ENCODE measurements around the gene DTX1. TPM values are rescaled to one million over a fixed set of nuclear protein-coding genes. Genes with fewer than 3 reads are reported as not detected.

DTX1 gene
- total and polyA plus RNA-seq, 2 of the 13 experiments (the other 11 are each of a cell fraction or from before 2014, with no cell fraction given), result not detected

DNA sequence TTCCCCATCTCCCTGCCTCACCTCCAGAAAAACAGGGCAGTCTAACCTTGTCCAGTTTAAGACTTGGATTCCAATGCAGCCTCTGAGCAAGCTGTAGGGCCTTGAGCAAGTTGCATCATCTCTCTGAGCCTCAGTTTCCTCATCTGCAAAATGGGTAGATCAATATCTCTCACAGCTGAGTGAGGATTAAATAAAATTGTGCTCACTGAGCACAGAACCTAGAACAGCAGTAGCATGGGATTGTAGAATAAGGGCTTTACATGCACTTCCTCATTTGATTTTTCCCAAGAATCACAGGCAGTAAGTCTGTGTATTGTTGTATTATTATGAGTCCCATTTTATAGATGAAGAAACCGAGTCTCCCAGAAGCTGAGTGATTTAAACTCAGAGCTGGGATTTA lies 2.0 kb downstream of the DTX1 start:
- Histone ChIP-seq H2AFZ (ENCODE audit: low read length) (no peak overlapping the region), H3K79me2 (ENCODE audit: insufficient read depth, low read length) (no peaks in the 10 kb centered on the region), H3K27me3 (ENCODE audit: control insufficient read depth in 1 of 2, insufficient read depth in 2 of 2, low read length in 2 of 2) (peaks cover 2 to 29% of the 10 kb centered on the region in 2 experiments; a peak in 3 of 5 replicates), H4K20me1 (ENCODE audit: insufficient read depth, low read length) (no peaks in the 10 kb centered on the region), H3K4me1 (ENCODE audit: insufficient read depth, low read length) (peaks cover 12% of the 10 kb centered on the region; the same call in 1 of the 2 replicates), H3K36me3 (replicated peaks in 1 of 2; ENCODE audit: control insufficient read depth in 1 of 2, insufficient read depth in 2 of 2, low read length in 2 of 2) (no peaks in the 10 kb centered on the region), H3K4me2 (ENCODE audit: low read depth, low read length) (no peak overlapping the region), H3K9ac (ENCODE audit: insufficient read depth, low read depth, low read length) (no peak overlapping the region), H3K27ac (ENCODE audit: extremely low read length, insufficient read depth, low read length) (no peak overlapping the region), H3K4me3 (replicated peaks in 1 of 3; ENCODE audit: insufficient read depth in 1 of 3, low read depth in 2 of 3, low read length in 3 of 3) (no peak overlapping the region), H3K9me3 (ENCODE audit: low read length) (no peaks in the 10 kb centered on the region)
- intact Hi-C loops (cut with micrococcal nuclease; ENCODE audit: unreplicated experiment) (no loop called here), in situ Hi-C loops (cut with HindIII; ENCODE audit: extremely low pct_ligation_motif_present, low pct_unique_long_range_greater_than_20kb) (no loop called here)
- 0% methylated on average over 1 of the region's 1 CpG for whole genome bisulfite sequencing (ENCODE audit: low lambda C conversion rate)
- FAIRE-seq (no peak), DNase-seq (ENCODE audit: low spot score) (no peak), ATAC-seq (no peak)
- BruUV-seq (replicated peaks), result no TSS peak
- ChIA-PET POLR2A (no interaction called here), CTCF (ENCODE audit: low intra/inter-chr PET ratio, low total read pairs) (no interaction called here)
- TF ChIP-seq NKX3-1 (CRISPR knock-in tag; IDR thresholded peaks at IDR 0.05) (no peak), ZNF629 (CRISPR knock-in tag; conservative IDR thresholded peaks at IDR 0.05) (peak; percentile 70)

- Histone ChIP-seq H4K20me1 (ENCODE audit: insufficient read depth, low read length) (no peaks in the 10 kb centered on the region), H3K4me1 (ENCODE audit: insufficient read depth, low read length) (peaks cover 12% of the 10 kb centered on the region), H3K9me3 (ENCODE audit: low read length) (no peaks in the 10 kb centered on the region), H3K27ac (ENCODE audit: extremely low read length, insufficient read depth, low read length) (no peak overlapping the region), H2AFZ (ENCODE audit: low read length) (no peak overlapping the region), H3K4me2 (ENCODE audit: low read depth, low read length) (no peak overlapping the region), H3K27me3 (ENCODE audit: control insufficient read depth in 1 of 2, insufficient read depth in 2 of 2, low read length in 2 of 2) (peaks cover 2 to 29% of the 10 kb centered on the region in 2 experiments; a peak in 3 of 5 replicates), H3K79me2 (ENCODE audit: insufficient read depth, low read length) (no peaks in the 10 kb centered on the region), H3K36me3 (replicated peaks in 1 of 2; ENCODE audit: control insufficient read depth in 1 of 2, insufficient read depth in 2 of 2, low read length in 2 of 2) (no peaks in the 10 kb centered on the region), H3K9ac (ENCODE audit: insufficient read depth, low read depth, low read length) (no peak overlapping the region), H3K4me3 (replicated peaks in 1 of 3; ENCODE audit: insufficient read depth in 1 of 3, low read depth in 2 of 3, low read length in 3 of 3) (no peak overlapping the region)
- ChIA-PET CTCF (ENCODE audit: low intra/inter-chr PET ratio, low total read pairs) (no interaction called here), POLR2A (no interaction called here)
- in situ Hi-C loops (cut with HindIII; ENCODE audit: extremely low pct_ligation_motif_present, low pct_unique_long_range_greater_than_20kb) (no loop called here), intact Hi-C loops (cut with micrococcal nuclease; ENCODE audit: unreplicated experiment) (no loop called here)
- ATAC-seq (no peak), DNase-seq (ENCODE audit: low spot score) (no peak), FAIRE-seq (no peak)
- 41% methylated on average over 7 of the region's 8 CpGs for WGBS (ENCODE audit: low lambda C conversion rate)
- TF ChIP-seq ATF7 (IDR thresholded peaks at IDR 0.05) (0 out of 2 replicates have a peak, but pooled peaks have one; percentile 19), ATF7 (CRISPR knock-in tag; IDR thresholded peaks at IDR 0.05) (no peak), BHLHE40 (IDR thresholded peaks at IDR 0.05; ENCODE audit: low read length) (no peak), CREB1 (IDR thresholded peaks at IDR 0.05) (peak; percentile 89), CREB1 (CRISPR knock-in tag; IDR thresholded peaks at IDR 0.05) (no peak), ASH2L (IDR thresholded peaks at IDR 0.05; ENCODE audit: insufficient read length, low read depth, low read length) (no peak), TGIF2 (CRISPR knock-in tag; IDR thresholded peaks at IDR 0.05) (no peak), ZNF44 (CRISPR knock-in tag; IDR thresholded peaks at IDR 0.05) (no peak)
- no TSS peak for BruUV-seq (replicated peaks)
These were observed 2.6 kb downstream of the DTX1 start for GRCh38 chr12:113059071-113059595.

Measured in HepG2 (cell line).